Activated B cell treated with CpG ODN at 0.5 μM for 24 hours (primary cell): Measurements from ENCODE around the gene TUBB2B. TPM values are rescaled to one million over a fixed set of nuclear protein-coding genes. Genes with fewer than 3 reads are reported as not detected.

Source experiments
- ATAC-seq: fragments of 200-7000 bp; cut with Tn5 transposase; one replicate; pipeline ENCODE4 v1.10.0; 2021; ENCODE audit warnings: low read depth, mild to moderate bottlenecking, moderate library complexity
- CTCF ChIA-PET: fragments of 350-600 bp; sonication (Branson Sonifier 250); formaldehyde crosslinking; loops from one replicate; lab custom pipeline; 2021; ENCODE audit warnings: antibody characterized with exemption; lab: Charles Lee
- POLR2A ChIA-PET: fragments of 350-600 bp; sonication (Branson Sonifier 250); formaldehyde crosslinking; loops from one replicate; lab custom pipeline; 2021; ENCODE audit warnings: antibody characterized with exemption; lab: Charles Lee
- DNase-seq: peaks from one replicate; pipeline ENCODE4 v3.0.0; 2022
- H3K27ac Mint-ChIP-seq: one replicate; pipeline ENCODE4 v1.8.0; 2020; ENCODE audit warnings: mixed read lengths
- H3K27me3 Mint-ChIP-seq: one replicate; pipeline ENCODE4 v1.8.0; 2021; ENCODE audit warnings: mixed read lengths
- H3K36me3 Mint-ChIP-seq: one replicate; pipeline ENCODE4 v1.8.0; 2021; ENCODE audit warnings: low read depth, mixed read lengths
- H3K4me1 Mint-ChIP-seq: one replicate; pipeline ENCODE4 v1.8.0; 2021; ENCODE audit warnings: mixed read lengths
- H3K4me3 Mint-ChIP-seq: one replicate; pipeline ENCODE4 v1.8.0; 2020; ENCODE audit warnings: mild to moderate bottlenecking, mixed read lengths
- H3K9me3 Mint-ChIP-seq: one replicate; pipeline ENCODE4 v1.8.0; 2020; ENCODE audit warnings: mixed read lengths
- intact Hi-C: fragments of 100-400 bp; cut with micrococcal nuclease; formaldehyde crosslinking; loops from one replicate; pipeline ENCODE4 v1.15.1; 2024
- total RNA-seq: library from RNA; stranded (reverse); gene quantifications from 2 replicates; pipeline ENCODE4 v1.2.3, GENCODE V29; 2022
- TF ChIP-seq, protein P1 (sequence below): fragments of 200-600 bp; IDR thresholded peaks from one replicate; pipeline ENCODE4 v1.8.0; 2022; ENCODE audit warnings: antibody characterized with exemption, mild to moderate bottlenecking

Gene TUBB2B
- total RNA-seq, 1 donor from 2014 or later, result not detected

GRCh38 chr6:3258720-3259490 lies 31.5 kb upstream of the TUBB2B start, which contains the start of gene PSMG4:
Gene PSMG4, plus strand, starts transcription at chr6:3258947. Its CDS starts 76 bp downstream, at chr6:3259023.
- DNase-seq, result peak; percentile 96
- TF ChIP-seq, protein P1, sequence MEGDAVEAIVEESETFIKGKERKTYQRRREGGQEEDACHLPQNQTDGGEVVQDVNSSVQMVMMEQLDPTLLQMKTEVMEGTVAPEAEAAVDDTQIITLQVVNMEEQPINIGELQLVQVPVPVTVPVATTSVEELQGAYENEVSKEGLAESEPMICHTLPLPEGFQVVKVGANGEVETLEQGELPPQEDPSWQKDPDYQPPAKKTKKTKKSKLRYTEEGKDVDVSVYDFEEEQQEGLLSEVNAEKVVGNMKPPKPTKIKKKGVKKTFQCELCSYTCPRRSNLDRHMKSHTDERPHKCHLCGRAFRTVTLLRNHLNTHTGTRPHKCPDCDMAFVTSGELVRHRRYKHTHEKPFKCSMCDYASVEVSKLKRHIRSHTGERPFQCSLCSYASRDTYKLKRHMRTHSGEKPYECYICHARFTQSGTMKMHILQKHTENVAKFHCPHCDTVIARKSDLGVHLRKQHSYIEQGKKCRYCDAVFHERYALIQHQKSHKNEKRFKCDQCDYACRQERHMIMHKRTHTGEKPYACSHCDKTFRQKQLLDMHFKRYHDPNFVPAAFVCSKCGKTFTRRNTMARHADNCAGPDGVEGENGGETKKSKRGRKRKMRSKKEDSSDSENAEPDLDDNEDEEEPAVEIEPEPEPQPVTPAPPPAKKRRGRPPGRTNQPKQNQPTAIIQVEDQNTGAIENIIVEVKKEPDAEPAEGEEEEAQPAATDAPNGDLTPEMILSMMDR, result no peak
- intact Hi-C loops, result loop anchor here (1.0 to 5.0 kb wide), 7 partner anchors 97 to 878 kb away; partner anchors contain the start of genes BPHL, ECI2, NQO2 and RIPK1
- CTCF ChIA-PET, result interaction anchor here (0.9 to 1.1 kb wide), 5 partner anchors 7 to 473 kb away, joined by 3 to 4 read pairs (median 4); partner anchors contain the start of gene TUBB2A
- POLR2A ChIA-PET, result interaction anchor here (0.6 to 1.1 kb wide), 7 partner anchors 97 to 367 kb away, joined by 3 to 5 read pairs (median 3); partner anchors contain the start of genes BPHL, NQO2 and TUBB2A
- Mint-ChIP-seq H3K4me3 (peak within 1 kb of the TSS; percentile 98), H3K4me1 (peaks cover 40% of the 10 kb centered on the region), H3K27me3 (peaks cover 6% of the 10 kb centered on the region), H3K9me3 (peaks cover 5% of the 10 kb centered on the region), H3K36me3 (peaks cover 26% of the 10 kb centered on the region), H3K27ac (peak within 1 kb of the TSS; percentile 88)
- peak; percentile 90 for ATAC-seq

GRCh38 chr6:3258201-3258600 lies 30.7 kb upstream of the TUBB2B start:
- peak overlapping the region; percentile 83 for H3K4me3 Mint-ChIP-seq
- ChIA-PET CTCF (interaction anchor here (0.8 kb wide), 1 partner anchor 720 kb away, joined by 3 read pairs; no protein-coding TSS in a partner anchor), POLR2A (interaction anchor here (0.6 to 1.0 kb wide), 4 partner anchors 96 to 367 kb away, joined by 3 read pairs; partner anchors contain the start of gene BPHL)
- TF ChIP-seq, protein P1, result no peak
- H3K4me1 Mint-ChIP-seq, result peaks cover 36% of the 10 kb centered on the region
- H3K36me3 Mint-ChIP-seq, result peaks cover 19% of the 10 kb centered on the region
- peaks cover 5% of the 10 kb centered on the region for H3K9me3 Mint-ChIP-seq
- H3K27me3 Mint-ChIP-seq, result peaks cover 6% of the 10 kb centered on the region
- intact Hi-C loops, result loop anchor here (1.0 to 5.0 kb wide), 7 partner anchors 96 to 879 kb away; partner anchors contain the start of genes BPHL, ECI2, NQO2 and RIPK1
- no peak overlapping the region for H3K27ac Mint-ChIP-seq
- DNase-seq, result no peak
- no peak for ATAC-seq

DNA sequence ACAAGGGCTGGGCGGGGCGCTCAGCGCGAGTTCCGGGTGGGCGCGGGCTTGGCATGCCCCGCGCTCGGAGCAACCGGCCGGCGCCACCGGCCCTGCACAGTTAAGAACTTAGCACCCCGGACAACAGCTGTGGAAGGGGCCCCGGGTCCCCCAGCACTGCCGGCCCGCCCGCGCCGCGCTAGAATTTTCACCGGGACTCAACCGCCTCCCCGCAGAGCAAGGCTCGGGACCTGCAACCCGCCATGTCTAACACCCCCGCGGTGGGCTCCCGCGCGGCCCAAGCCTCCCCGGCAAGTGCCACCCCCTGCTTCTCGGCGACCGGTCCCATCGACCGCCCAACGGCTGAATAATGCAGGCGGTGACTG lies 26.1 kb upstream of the TUBB2B start:
- Mint-ChIP-seq H3K9me3 (peaks cover 5% of the 10 kb centered on the region), H3K4me3 (no peak overlapping the region), H3K27ac (no peak overlapping the region), H3K36me3 (no peaks in the 10 kb centered on the region), H3K4me1 (peaks cover 6% of the 10 kb centered on the region), H3K27me3 (peaks cover 23% of the 10 kb centered on the region)
- ATAC-seq, result no peak
- TF ChIP-seq, protein P1, result no peak
- POLR2A ChIA-PET, result no interaction called here
- CTCF ChIA-PET, result interaction anchor here (1.2 kb wide), 1 partner anchor 128 kb away, joined by 3 read pairs; no protein-coding TSS in a partner anchor
- no peak for DNase-seq
- intact Hi-C loops, result no loop called here

- Mint-ChIP-seq H3K4me1 (peaks cover 6% of the 10 kb centered on the region), H3K27me3 (peaks cover 28% of the 10 kb centered on the region), H3K27ac (no peak overlapping the region), H3K9me3 (peaks cover 5% of the 10 kb centered on the region), H3K36me3 (no peaks in the 10 kb centered on the region), H3K4me3 (no peak overlapping the region)
- DNase-seq (no peak), ATAC-seq (no peak)
- intact Hi-C loops, result no loop called here
- ChIA-PET POLR2A (no interaction called here), CTCF (interaction anchor here (1.4 to 3.6 kb wide), 2 partner anchors 96 to 127 kb away, joined by 5 to 22 read pairs; partner anchors contain the start of gene TUBB2A)
- TF ChIP-seq, protein P1, result no peak
Observed at GRCh38 chr6:3252861-3253596, 25.6 kb upstream of the TUBB2B start.
